SU-DHL-6 (cell line): ENCODE data around the gene FSTL4.

Experiments used
- EZH2phosphoT487 ChIP-seq: fragments of 200-600 bp; sonication (generic), shearing (Covaris generic); conservative IDR thresholded peaks from 2 replicates; pipeline ENCODE4 v1.6.1; 2018; ENCODE audit warnings: mild to moderate bottlenecking, antibody characterized with exemption, low read length, moderate library complexity, mixed read lengths
- TF ChIP-seq, protein P1 (sequence below): fragments of 200-600 bp; sonication (generic); IDR thresholded peaks from one replicate; pipeline ENCODE4 v1.5.1; 2017; ENCODE audit warnings: antibody characterized with exemption, mild to moderate bottlenecking, low read length, moderate library complexity; ENCODE audit not compliant: insufficient read depth, poor library complexity, severe bottlenecking

DNA sequence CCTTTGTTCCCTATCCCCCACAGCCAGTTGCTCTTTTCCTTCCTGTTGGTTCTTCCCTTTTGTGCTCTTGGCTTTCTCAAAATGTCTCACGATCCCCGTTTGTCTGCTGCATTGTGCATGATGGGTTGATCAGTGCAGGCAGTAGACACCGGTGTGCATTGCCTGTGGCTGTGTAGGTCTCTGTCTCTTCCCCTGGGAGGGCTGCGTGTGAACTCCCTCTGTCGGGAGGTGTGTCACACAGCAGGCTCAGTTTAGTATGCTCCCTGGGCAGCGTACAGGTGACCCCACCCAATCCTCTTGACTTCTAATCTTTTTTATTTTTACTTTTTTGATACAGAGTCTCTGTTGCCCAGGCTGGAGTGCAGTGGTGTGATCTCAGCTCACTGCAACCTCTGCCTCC is 265.3 kb downstream of the FSTL4 start:
- no peak for TF ChIP-seq EZH2phosphoT487
- TF ChIP-seq, protein P1, sequence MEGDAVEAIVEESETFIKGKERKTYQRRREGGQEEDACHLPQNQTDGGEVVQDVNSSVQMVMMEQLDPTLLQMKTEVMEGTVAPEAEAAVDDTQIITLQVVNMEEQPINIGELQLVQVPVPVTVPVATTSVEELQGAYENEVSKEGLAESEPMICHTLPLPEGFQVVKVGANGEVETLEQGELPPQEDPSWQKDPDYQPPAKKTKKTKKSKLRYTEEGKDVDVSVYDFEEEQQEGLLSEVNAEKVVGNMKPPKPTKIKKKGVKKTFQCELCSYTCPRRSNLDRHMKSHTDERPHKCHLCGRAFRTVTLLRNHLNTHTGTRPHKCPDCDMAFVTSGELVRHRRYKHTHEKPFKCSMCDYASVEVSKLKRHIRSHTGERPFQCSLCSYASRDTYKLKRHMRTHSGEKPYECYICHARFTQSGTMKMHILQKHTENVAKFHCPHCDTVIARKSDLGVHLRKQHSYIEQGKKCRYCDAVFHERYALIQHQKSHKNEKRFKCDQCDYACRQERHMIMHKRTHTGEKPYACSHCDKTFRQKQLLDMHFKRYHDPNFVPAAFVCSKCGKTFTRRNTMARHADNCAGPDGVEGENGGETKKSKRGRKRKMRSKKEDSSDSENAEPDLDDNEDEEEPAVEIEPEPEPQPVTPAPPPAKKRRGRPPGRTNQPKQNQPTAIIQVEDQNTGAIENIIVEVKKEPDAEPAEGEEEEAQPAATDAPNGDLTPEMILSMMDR: no peak
